Gastrocnemius medialis (tissue), 4 donors: Measurements from ENCODE around the gene ZBTB8B.
"Not testable (repeated sequence)": the region's sequence is repeated elsewhere in the genome, so short reads cannot be mapped to it uniquely, and the experiment has no call there.

Experiments used
- POLR2A ChIP-seq, 2 donors: fragments of 450-650 bp; IDR thresholded peaks; one replicate each; pipeline ENCODE4 v1.6.1; 2017; ENCODE audit warnings: antibody characterized with exemption in 2 of 2, mild to moderate bottlenecking in 2 of 2, moderate library complexity in 2 of 2
- TF ChIP-seq, protein P1 (sequence below), 5 experiments: fragments of 450-650 bp in 3 of 5; fragments of 200-600 bp in 2 of 5; sonication (generic) in 2 of 5; IDR thresholded peaks in 4 of 5; conservative IDR thresholded peaks in 1 of 5; 1 replicate in 4 of 5; 2 replicates in 1 of 5; pipeline ENCODE4 v1.5.1; 2016 to 2019; ENCODE audit warnings: antibody characterized with exemption in 5 of 5, mild to moderate bottlenecking in 3 of 5, moderate library complexity in 3 of 5

DNA sequence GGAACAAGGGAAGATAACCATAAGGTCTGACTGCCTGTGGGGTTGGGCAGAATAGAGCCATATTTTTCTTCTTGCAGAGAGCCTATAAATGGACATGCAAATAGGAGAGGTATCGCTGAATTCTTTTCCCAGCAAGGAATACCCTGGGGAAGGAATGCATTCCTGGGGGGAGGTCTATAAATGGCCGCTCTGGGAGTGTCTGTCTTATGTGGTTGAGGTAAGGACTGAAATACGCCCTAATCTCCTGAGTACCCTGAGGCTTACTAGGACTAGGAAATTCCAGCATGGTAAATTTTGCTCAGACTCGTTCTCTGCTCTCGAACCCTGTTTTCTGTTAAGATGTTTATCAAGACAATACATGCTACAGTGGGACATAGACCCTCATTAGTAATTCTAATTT, 6.1 kb upstream of the ZBTB8B start:
- TF ChIP-seq, protein P1, sequence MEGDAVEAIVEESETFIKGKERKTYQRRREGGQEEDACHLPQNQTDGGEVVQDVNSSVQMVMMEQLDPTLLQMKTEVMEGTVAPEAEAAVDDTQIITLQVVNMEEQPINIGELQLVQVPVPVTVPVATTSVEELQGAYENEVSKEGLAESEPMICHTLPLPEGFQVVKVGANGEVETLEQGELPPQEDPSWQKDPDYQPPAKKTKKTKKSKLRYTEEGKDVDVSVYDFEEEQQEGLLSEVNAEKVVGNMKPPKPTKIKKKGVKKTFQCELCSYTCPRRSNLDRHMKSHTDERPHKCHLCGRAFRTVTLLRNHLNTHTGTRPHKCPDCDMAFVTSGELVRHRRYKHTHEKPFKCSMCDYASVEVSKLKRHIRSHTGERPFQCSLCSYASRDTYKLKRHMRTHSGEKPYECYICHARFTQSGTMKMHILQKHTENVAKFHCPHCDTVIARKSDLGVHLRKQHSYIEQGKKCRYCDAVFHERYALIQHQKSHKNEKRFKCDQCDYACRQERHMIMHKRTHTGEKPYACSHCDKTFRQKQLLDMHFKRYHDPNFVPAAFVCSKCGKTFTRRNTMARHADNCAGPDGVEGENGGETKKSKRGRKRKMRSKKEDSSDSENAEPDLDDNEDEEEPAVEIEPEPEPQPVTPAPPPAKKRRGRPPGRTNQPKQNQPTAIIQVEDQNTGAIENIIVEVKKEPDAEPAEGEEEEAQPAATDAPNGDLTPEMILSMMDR (IDR thresholded peaks at IDR 0.05 in 4 of 5, conservative IDR thresholded peaks at IDR 0.05 in 1 of 5), result not testable (repeated sequence)
- not testable (repeated sequence) for TF ChIP-seq POLR2A (IDR thresholded peaks at IDR 0.05)
